HEK293 (cell line): ENCODE results near the gene UPF2.

Experiments used
- BCL6B ChIP-seq: fragments of 450-650 bp; formaldehyde crosslinking; IDR thresholded peaks from 2 replicates; pipeline ENCODE4 v1.5.1; 2017; ENCODE audit warnings: missing biosample characterization, missing genetic modification characterization
- PBX3 ChIP-seq: sonication (generic); formaldehyde crosslinking; IDR thresholded peaks from 2 replicates; pipeline ENCODE4 v1.8.1; 2022; ENCODE audit warnings: mild to moderate bottlenecking, moderate library complexity, missing genetic modification reagents
- PRDM1 ChIP-seq: fragments of 450-650 bp; formaldehyde crosslinking; IDR thresholded peaks from 2 replicates; pipeline ENCODE4; 2016; ENCODE audit warnings: missing biosample characterization, missing genetic modification characterization
- RBAK ChIP-seq: fragments of 450-650 bp; formaldehyde crosslinking; IDR thresholded peaks from 2 replicates; pipeline ENCODE4 v1.5.1; 2016; ENCODE audit warnings: missing biosample characterization, missing genetic modification characterization
- ZFP3 ChIP-seq: fragments of 450-650 bp; formaldehyde crosslinking; IDR thresholded peaks from 2 replicates; pipeline ENCODE4 v1.5.1; 2016; ENCODE audit warnings: low read depth, missing biosample characterization, missing genetic modification characterization
- ZNF146 ChIP-seq: fragments of 450-650 bp; formaldehyde crosslinking; IDR thresholded peaks from 2 replicates; pipeline ENCODE4 v1.5.1; 2016; ENCODE audit warnings: missing biosample characterization, missing genetic modification characterization
- ZNF274 ChIP-seq, 2 experiments: fragments of 200-500 bp in 1 of 2; fragments of 450-650 bp in 1 of 2; sonication (Bioruptor generic) in 1 of 2; formaldehyde crosslinking in 1 of 2; IDR thresholded peaks; 2 replicates each; pipeline versions ENCODE4 v1.5.1 to v1.6.1; 2014 to 2016; ENCODE audit warnings: borderline replicate concordance in 1 of 2, inconsistent platforms in 1 of 2, low read length in 1 of 2, missing biosample characterization in 1 of 2, missing genetic modification characterization in 1 of 2
- ZNF37A ChIP-seq: fragments of 450-650 bp; IDR thresholded peaks from 2 replicates; pipeline ENCODE4 v1.5.1; 2018; ENCODE audit warnings: missing biosample characterization, missing genetic modification characterization
- ZNF660 ChIP-seq: fragments of 450-650 bp; IDR thresholded peaks from 2 replicates; pipeline ENCODE4 v1.5.1; 2018; ENCODE audit warnings: missing biosample characterization, mild to moderate bottlenecking, missing genetic modification characterization
- ZSCAN16 ChIP-seq: fragments of 450-650 bp; formaldehyde crosslinking; IDR thresholded peaks from 2 replicates; pipeline ENCODE4 v1.5.1; 2016; ENCODE audit warnings: missing biosample characterization, missing genetic modification characterization
- TF ChIP-seq, protein P1 (sequence below): fragments of 450-650 bp; formaldehyde crosslinking; conservative IDR thresholded peaks from 2 replicates; pipeline ENCODE4 v1.5.1; 2016; ENCODE audit warnings: low read depth, missing biosample characterization, missing genetic modification characterization
- TF ChIP-seq, protein P2 (sequence below): fragments of 450-650 bp; formaldehyde crosslinking; IDR thresholded peaks from 2 replicates; pipeline ENCODE4 v1.5.1; 2016; ENCODE audit warnings: missing biosample characterization, missing genetic modification characterization
- TF ChIP-seq, protein P3 (sequence below): fragments of 450-650 bp; formaldehyde crosslinking; IDR thresholded peaks from 2 replicates; pipeline ENCODE4 v1.5.1; 2016; ENCODE audit warnings: missing biosample characterization, missing genetic modification characterization

DNA sequence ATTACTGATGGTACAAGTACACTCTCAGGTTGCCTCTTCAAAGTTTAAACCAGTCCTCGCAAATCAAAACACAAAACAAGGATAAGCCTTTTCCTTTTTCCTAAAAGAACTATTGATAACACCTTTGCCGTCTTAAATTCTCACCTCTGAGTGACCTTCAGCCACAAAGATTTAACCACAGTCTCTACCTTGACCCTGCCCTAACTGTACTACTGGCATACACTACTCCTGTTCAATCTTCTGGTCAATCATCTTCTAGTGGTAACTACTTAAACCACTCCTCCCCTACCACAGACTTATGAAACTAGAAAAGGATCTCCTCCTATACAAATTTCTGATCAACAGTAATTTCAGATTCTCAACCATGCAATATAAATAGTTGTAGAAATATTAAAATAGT lies 15.1 kb downstream of the UPF2 start:
- TF ChIP-seq ZSCAN16 (tag by site-specific recombination) = no peak
- TF ChIP-seq, protein P1, sequence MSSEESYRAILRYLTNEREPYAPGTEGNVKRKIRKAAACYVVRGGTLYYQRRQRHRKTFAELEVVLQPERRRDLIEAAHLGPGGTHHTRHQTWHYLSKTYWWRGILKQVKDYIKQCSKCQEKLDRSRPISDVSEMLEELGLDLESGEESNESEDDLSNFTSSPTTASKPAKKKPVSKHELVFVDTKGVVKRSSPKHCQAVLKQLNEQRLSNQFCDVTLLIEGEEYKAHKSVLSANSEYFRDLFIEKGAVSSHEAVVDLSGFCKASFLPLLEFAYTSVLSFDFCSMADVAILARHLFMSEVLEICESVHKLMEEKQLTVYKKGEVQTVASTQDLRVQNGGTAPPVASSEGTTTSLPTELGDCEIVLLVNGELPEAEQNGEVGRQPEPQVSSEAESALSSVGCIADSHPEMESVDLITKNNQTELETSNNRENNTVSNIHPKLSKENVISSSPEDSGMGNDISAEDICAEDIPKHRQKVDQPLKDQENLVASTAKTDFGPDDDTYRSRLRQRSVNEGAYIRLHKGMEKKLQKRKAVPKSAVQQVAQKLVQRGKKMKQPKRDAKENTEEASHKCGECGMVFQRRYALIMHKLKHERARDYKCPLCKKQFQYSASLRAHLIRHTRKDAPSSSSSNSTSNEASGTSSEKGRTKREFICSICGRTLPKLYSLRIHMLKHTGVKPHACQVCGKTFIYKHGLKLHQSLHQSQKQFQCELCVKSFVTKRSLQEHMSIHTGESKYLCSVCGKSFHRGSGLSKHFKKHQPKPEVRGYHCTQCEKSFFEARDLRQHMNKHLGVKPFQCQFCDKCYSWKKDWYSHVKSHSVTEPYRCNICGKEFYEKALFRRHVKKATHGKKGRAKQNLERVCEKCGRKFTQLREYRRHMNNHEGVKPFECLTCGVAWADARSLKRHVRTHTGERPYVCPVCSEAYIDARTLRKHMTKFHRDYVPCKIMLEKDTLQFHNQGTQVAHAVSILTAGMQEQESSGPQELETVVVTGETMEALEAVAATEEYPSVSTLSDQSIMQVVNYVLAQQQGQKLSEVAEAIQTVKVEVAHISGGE (tag by site-specific recombination) = no peak
- no peak for TF ChIP-seq RBAK (tag by site-specific recombination)
- TF ChIP-seq, protein P2, sequence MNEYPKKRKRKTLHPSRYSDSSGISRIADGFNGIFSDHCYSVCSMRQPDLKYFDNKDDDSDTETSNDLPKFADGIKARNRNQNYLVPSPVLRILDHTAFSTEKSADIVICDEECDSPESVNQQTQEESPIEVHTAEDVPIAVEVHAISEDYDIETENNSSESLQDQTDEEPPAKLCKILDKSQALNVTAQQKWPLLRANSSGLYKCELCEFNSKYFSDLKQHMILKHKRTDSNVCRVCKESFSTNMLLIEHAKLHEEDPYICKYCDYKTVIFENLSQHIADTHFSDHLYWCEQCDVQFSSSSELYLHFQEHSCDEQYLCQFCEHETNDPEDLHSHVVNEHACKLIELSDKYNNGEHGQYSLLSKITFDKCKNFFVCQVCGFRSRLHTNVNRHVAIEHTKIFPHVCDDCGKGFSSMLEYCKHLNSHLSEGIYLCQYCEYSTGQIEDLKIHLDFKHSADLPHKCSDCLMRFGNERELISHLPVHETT = no peak
- no peak for TF ChIP-seq ZNF274 (IDR thresholded peaks at IDR 0.05; ENCODE audit: low read length)
- no peak for TF ChIP-seq ZNF274 (tag by site-specific recombination; IDR thresholded peaks at IDR 0.05; ENCODE audit: borderline replicate concordance)
- TF ChIP-seq BCL6B (tag by site-specific recombination) = no peak
- TF ChIP-seq ZNF660 (tag by site-specific recombination) = no peak
- no peak for TF ChIP-seq PRDM1 (tag by site-specific recombination)
- TF ChIP-seq, protein P3, sequence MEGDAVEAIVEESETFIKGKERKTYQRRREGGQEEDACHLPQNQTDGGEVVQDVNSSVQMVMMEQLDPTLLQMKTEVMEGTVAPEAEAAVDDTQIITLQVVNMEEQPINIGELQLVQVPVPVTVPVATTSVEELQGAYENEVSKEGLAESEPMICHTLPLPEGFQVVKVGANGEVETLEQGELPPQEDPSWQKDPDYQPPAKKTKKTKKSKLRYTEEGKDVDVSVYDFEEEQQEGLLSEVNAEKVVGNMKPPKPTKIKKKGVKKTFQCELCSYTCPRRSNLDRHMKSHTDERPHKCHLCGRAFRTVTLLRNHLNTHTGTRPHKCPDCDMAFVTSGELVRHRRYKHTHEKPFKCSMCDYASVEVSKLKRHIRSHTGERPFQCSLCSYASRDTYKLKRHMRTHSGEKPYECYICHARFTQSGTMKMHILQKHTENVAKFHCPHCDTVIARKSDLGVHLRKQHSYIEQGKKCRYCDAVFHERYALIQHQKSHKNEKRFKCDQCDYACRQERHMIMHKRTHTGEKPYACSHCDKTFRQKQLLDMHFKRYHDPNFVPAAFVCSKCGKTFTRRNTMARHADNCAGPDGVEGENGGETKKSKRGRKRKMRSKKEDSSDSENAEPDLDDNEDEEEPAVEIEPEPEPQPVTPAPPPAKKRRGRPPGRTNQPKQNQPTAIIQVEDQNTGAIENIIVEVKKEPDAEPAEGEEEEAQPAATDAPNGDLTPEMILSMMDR = no peak
- no peak for TF ChIP-seq ZNF37A (tag by site-specific recombination)
- no peak for TF ChIP-seq PBX3 (CRISPR knock-in tag)
- TF ChIP-seq ZFP3 (tag by site-specific recombination) = no peak
- TF ChIP-seq ZNF146 (tag by site-specific recombination) = no peak
